Ascending aorta (tissue), 2 donors: Measurements from ENCODE around the gene ZRSR2. TPM values are rescaled to one million over a fixed set of nuclear protein-coding genes. Genes with fewer than 3 reads are reported as not detected.

ENCODE experiments used
- DNase-seq, 2 donors: peaks; one replicate each; pipeline ENCODE4 v3.0.0-alpha.2; 2019; ENCODE audit warnings: low spot score in 2 of 2
- H3K27ac ChIP-seq, 2 donors: fragments of 200-600 bp; sonication (generic); one replicate each; pipeline ENCODE4 v1.5.1; 2016 to 2017; ENCODE audit warnings: mild to moderate bottlenecking in 1 of 2
- H3K27me3 ChIP-seq: fragments of 200-600 bp; sonication (generic); one replicate; pipeline ENCODE4 v1.5.1; 2017
- H3K36me3 ChIP-seq, 2 donors: fragments of 200-600 bp; sonication (generic); one replicate each; pipeline ENCODE4 v1.5.1; 2016
- H3K4me1 ChIP-seq, 2 donors: fragments of 200-600 bp; sonication (generic); one replicate each; pipeline ENCODE4 v1.5.1; 2016 to 2017; ENCODE audit warnings: mild to moderate bottlenecking in 1 of 2
- H3K4me3 ChIP-seq, 2 donors: fragments of 200-600 bp; sonication (generic); one replicate each; pipeline ENCODE4 v1.5.1; 2016 to 2017; ENCODE audit warnings: mild to moderate bottlenecking in 1 of 2
- H3K9me3 ChIP-seq, 2 donors: fragments of 200-600 bp; sonication (generic); one replicate each; pipeline ENCODE4 v1.5.1; 2016
- intact Hi-C: fragments of 100-400 bp; cut with DNase I; formaldehyde crosslinking; loops from one replicate; pipeline ENCODE4 v1.15.1; 2023
- total RNA-seq: library from RNA; depleted of rRNA; stranded (reverse); fragments of >200 nt; gene quantifications from one replicate; pipeline ENCODE4 v1.1.0, GENCODE V29; 2016
- TF ChIP-seq, protein P1 (sequence below), 3 experiments: fragments of 200-600 bp in 2 of 3; fragments of 450-650 bp in 1 of 3; sonication (generic) in 2 of 3; IDR thresholded peaks; one replicate each; pipeline ENCODE4 v1.5.1; 2016 to 2019; ENCODE audit warnings: antibody characterized with exemption in 3 of 3, mild to moderate bottlenecking in 1 of 3, moderate library complexity in 1 of 3

Gene ZRSR2
- total RNA-seq, 1 donor from 2014 or later: 0.64 TPM

DNA sequence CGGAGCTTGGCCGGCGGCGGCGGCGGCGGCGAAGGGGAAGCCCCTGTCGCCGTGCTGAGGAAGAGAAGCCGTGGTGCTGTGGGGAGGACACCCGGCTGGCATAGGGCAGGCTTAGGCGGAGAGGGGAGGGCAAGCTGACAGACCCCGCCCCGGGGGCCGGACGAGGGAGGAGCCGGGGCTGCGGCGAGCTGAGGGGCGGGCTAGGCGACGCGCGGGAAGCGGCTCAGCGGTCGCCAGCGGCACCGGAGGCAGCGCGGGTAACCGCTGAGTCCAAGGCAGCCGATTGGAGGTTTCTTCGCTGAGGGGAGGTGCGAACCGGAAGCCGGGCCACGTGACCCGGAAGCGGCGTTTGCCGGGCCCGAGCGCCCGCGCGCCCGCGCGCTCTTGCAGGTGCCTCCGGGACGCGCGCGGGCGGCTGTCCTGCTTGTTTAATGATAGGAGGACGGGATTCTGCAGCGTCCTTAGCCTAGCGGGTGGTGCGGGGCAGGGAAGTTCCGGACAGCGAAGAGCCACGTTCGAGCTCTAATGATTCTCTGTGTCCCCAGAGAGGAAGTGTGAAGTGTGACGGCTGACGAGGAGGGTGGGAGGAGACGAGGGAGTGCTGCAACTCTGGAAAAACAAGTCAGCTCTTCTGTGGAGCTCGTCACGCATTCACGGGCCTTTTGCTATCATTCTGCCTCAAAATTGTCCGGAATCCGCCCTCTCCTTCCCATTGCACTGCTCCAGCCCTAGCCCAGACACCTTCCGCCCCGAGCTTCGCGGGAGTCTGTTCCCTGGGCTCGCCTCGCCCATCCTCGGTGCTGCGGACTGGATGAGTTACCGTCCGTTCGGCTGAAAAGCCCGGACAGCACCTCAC, 64.7 kb downstream of the ZRSR2 start, which contains the start of gene AP1S2:
Gene AP1S2, minus strand, starts transcription at position 102 of the 856 bp plus-strand sequence. CDS start 2,289 bp downstream, outside the sequence.
- intact Hi-C loops: loop anchor here (1.0 to 5.0 kb wide), 7 partner anchors 65 to 932 kb away; partner anchors contain the start of genes CA5B, PIGA, PIR and SYAP1
- peaks cover 0 to 9% of the 10 kb centered on the region in 2 donors for H3K4me1 ChIP-seq

DNA sequence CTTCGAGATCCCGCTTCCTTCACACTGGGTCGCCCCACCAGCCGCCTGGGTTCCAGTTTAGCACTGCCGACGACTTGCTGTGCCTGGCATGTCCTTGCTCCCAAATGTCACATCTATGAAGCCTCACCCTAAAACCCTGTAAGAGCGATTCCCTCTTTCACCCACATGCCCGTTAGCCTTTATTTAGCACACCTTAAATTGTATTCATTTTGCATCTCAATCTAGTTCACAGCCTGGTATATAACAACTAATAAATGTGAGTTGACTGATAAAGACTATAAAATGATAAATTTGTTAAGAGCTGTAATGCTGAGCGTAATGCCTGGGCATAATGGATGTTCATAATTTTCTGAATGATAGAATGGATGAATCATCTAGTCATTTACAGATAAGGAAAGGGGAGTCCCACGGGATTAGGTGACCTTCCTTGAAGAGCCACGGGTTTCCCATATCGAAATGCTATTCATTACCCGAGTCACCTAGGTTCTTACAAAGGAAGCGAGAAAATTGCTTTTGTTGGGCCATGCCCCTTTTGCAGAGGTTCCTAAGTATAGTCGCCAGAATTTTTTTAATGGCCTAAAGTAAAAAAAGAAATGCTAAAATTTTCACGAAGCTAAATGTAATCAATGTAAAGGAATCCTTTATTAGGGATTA, 65.4 kb downstream of the ZRSR2 start:
- intact Hi-C loops: loop anchor here (1.0 to 5.0 kb wide), 4 partner anchors 65 to 932 kb away; partner anchors contain the start of genes PIGA, PIR, TXLNG and ZRSR2
- TF ChIP-seq, protein P1, sequence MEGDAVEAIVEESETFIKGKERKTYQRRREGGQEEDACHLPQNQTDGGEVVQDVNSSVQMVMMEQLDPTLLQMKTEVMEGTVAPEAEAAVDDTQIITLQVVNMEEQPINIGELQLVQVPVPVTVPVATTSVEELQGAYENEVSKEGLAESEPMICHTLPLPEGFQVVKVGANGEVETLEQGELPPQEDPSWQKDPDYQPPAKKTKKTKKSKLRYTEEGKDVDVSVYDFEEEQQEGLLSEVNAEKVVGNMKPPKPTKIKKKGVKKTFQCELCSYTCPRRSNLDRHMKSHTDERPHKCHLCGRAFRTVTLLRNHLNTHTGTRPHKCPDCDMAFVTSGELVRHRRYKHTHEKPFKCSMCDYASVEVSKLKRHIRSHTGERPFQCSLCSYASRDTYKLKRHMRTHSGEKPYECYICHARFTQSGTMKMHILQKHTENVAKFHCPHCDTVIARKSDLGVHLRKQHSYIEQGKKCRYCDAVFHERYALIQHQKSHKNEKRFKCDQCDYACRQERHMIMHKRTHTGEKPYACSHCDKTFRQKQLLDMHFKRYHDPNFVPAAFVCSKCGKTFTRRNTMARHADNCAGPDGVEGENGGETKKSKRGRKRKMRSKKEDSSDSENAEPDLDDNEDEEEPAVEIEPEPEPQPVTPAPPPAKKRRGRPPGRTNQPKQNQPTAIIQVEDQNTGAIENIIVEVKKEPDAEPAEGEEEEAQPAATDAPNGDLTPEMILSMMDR (IDR thresholded peaks at IDR 0.05): no peak
- H3K27me3 ChIP-seq: no peaks in the 10 kb centered on the region
- no peak for DNase-seq
- no peaks in the 10 kb centered on the region for H3K36me3 ChIP-seq
- H3K27ac ChIP-seq: peak overlapping the region; percentile 92 to 93
- H3K9me3 ChIP-seq: no peaks in the 10 kb centered on the region
- peak overlapping the region; percentile 84 for H3K4me3 ChIP-seq
- H3K4me1 ChIP-seq: peaks cover 0 to 9% of the 10 kb centered on the region in 2 donors

More for the DNA sequence above, 64.7 kb downstream of the ZRSR2 start, which contains the start of gene AP1S2:
- Histone ChIP-seq H3K9me3 (no peaks in the 10 kb centered on the region), H3K27me3 (no peaks in the 10 kb centered on the region), H3K4me3 (peak within 1 kb of the TSS; percentile 84), H3K27ac (peak within 1 kb of the TSS; percentile 92 to 93), H3K36me3 (no peaks in the 10 kb centered on the region)
- TF ChIP-seq, protein P1 (IDR thresholded peaks at IDR 0.05): no peak
- DNase-seq: peak; percentile 80 to 97

DNA sequence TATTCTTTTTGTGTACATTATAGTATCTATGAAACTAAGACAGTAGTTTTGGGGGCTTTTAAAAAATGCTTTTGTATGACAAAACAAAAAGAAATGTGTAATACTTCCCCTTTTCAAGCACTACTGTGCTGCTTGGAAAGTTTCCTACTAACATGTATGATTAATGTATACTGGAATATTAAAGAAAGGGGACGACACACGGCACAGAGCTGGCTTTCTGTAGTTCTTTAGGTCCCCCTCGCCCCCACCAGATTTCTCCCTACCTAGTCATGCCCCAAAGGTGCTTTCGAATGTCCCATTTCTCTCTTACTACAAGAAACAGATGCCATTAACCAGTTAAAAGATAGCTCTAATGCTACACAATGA, 65.9 kb downstream of the ZRSR2 start:
- intact Hi-C loops: loop anchor here (5.0 kb wide), 2 partner anchors 364 to 931 kb away; partner anchors contain the start of genes PIR and TXLNG
- H3K9me3 ChIP-seq: no peaks in the 10 kb centered on the region
- TF ChIP-seq, protein P1 (IDR thresholded peaks at IDR 0.05): no peak
- H3K27me3 ChIP-seq: no peaks in the 10 kb centered on the region
- peak overlapping the region in 1 of 2 donors; percentile 84 for H3K4me3 ChIP-seq
- peak overlapping the region in 1 of 2 donors; percentile 93 for H3K27ac ChIP-seq
- peaks cover 0 to 9% of the 10 kb centered on the region in 2 donors for H3K4me1 ChIP-seq
- no peaks in the 10 kb centered on the region for H3K36me3 ChIP-seq
- DNase-seq: no peak

DNA sequence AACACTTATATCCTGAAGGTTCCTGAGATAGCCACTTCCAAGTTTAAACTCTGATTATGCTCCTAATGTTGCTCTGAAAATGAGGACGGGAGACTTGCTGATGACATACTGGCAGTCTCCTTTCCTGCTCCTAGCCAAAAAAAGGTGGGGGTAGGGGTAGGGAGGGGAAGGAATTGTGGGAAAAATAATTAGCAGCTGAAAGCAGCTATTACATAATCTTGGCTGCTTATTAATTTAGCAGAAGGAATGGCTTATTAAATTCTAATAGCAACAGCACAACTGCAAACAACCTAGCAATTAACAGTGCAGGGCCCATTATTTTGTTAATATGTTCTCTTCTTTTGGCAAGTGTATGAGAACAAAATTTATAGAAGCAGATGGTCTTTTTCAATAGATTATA, 66.4 kb downstream of the ZRSR2 start:
- Histone ChIP-seq H3K36me3 (no peaks in the 10 kb centered on the region), H3K27ac (peak overlapping the region in 1 of 2 donors; percentile 93), H3K27me3 (no peaks in the 10 kb centered on the region), H3K9me3 (no peaks in the 10 kb centered on the region), H3K4me3 (no peak overlapping the region), H3K4me1 (peaks cover 0 to 9% of the 10 kb centered on the region in 2 donors)
- DNase-seq: no peak
- TF ChIP-seq, protein P1 (IDR thresholded peaks at IDR 0.05): no peak
- intact Hi-C loops: loop anchor here (5.0 kb wide), 2 partner anchors 364 to 931 kb away; partner anchors contain the start of genes PIR and TXLNG

DNA sequence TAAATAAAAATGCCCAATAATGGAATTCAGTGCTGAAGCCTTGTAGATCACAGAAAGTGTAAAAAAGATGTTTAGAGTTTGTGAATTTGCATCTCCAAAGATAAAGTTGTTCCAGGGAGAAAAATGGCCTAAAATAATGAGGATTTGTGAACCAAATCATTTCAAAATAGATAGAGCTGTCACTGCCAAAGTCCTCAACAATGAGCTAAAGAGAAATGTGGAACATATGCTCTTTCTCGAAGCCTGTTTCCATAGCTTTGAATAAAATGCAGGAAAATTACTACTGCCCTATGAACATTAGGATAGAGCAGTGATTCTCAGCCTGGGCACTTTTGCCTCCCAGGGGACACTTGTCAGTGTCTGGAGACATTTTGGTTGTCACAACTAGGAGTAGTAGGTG, 67.8 kb downstream of the ZRSR2 start:
- Histone ChIP-seq H3K4me3 (no peak overlapping the region), H3K9me3 (no peaks in the 10 kb centered on the region), H3K27ac (no peak overlapping the region), H3K36me3 (no peaks in the 10 kb centered on the region), H3K4me1 (peaks cover 0 to 9% of the 10 kb centered on the region in 2 donors), H3K27me3 (no peaks in the 10 kb centered on the region)
- TF ChIP-seq, protein P1 (IDR thresholded peaks at IDR 0.05): no peak
- intact Hi-C loops: loop anchor here (5.0 kb wide), 2 partner anchors 366 to 929 kb away; partner anchors contain the start of genes PIR and TXLNG
- no peak for DNase-seq
